Measurements from ENCODE around the gene SNN.

SNN gene

GRCh38 chr16:11691235-11691634 is 23.0 kb downstream of the SNN start:
- no peak overlapping the region; the same call in 1 of the 2 replicates for H3K4me2 ChIP-seq
- H2AFZ ChIP-seq (ENCODE audit: low read depth) = no peak overlapping the region
- peaks cover 71% of the 10 kb centered on the region for H3K79me2 ChIP-seq (ENCODE audit: insufficient read depth, low read depth)
- H3K4me1 ChIP-seq (ENCODE audit: low read depth, poor library complexity, severe bottlenecking) = peaks cover 85% of the 10 kb centered on the region
- H4K20me1 ChIP-seq (ENCODE audit: insufficient read depth) = no peaks in the 10 kb centered on the region
- no peak overlapping the region for H3K9ac ChIP-seq
- TF ChIP-seq CTCF (conservative IDR thresholded peaks at IDR 0.05; ENCODE audit: low read depth, low read length) = no peak
- H3K4me3 ChIP-seq (IDR thresholded peaks at IDR 0.05; ENCODE audit: insufficient read depth, low read depth, low read length) = no peak overlapping the region
- no peaks in the 10 kb centered on the region for H3K27me3 ChIP-seq (ENCODE audit: insufficient read depth, low read depth)
- peaks cover 28% of the 10 kb centered on the region; the same call in 1 of the 2 replicates for H3K36me3 ChIP-seq (ENCODE audit: insufficient read depth)
- H3K27ac ChIP-seq = no peak overlapping the region; the same call in 1 of the 2 replicates

GRCh38 chr16:11691771-11692170 is 23.5 kb downstream of the SNN start:
- Histone ChIP-seq H2AFZ (ENCODE audit: low read depth) (no peak overlapping the region), H3K4me1 (ENCODE audit: low read depth, poor library complexity, severe bottlenecking) (peaks cover 85% of the 10 kb centered on the region), H3K4me3 (IDR thresholded peaks at IDR 0.05; ENCODE audit: insufficient read depth, low read depth, low read length) (no peak overlapping the region), H3K4me2 (no peak overlapping the region), H3K27me3 (ENCODE audit: insufficient read depth, low read depth) (no peaks in the 10 kb centered on the region), H3K9ac (no peak overlapping the region), H3K79me2 (ENCODE audit: insufficient read depth, low read depth) (peaks cover 67% of the 10 kb centered on the region), H4K20me1 (ENCODE audit: insufficient read depth) (no peaks in the 10 kb centered on the region), H3K27ac (no peak overlapping the region), H3K36me3 (ENCODE audit: insufficient read depth) (peaks cover 22% of the 10 kb centered on the region; the same call in 1 of the 2 replicates)
- no peak for TF ChIP-seq CTCF (conservative IDR thresholded peaks at IDR 0.05; ENCODE audit: low read depth, low read length)

- H3K27me3 ChIP-seq (ENCODE audit: insufficient read depth, low read depth) = no peaks in the 10 kb centered on the region
- H3K4me3 ChIP-seq (IDR thresholded peaks at IDR 0.05; ENCODE audit: insufficient read depth, low read depth, low read length) = no peak overlapping the region
- H3K27ac ChIP-seq = no peak overlapping the region
- peaks cover 18% of the 10 kb centered on the region; the same call in 1 of the 2 replicates for H3K36me3 ChIP-seq (ENCODE audit: insufficient read depth)
- no peak overlapping the region for H2AFZ ChIP-seq (ENCODE audit: low read depth)
- peaks cover 85% of the 10 kb centered on the region for H3K4me1 ChIP-seq (ENCODE audit: low read depth, poor library complexity, severe bottlenecking)
- H3K9ac ChIP-seq = no peak overlapping the region
- TF ChIP-seq CTCF (conservative IDR thresholded peaks at IDR 0.05; ENCODE audit: low read depth, low read length) = no peak
- H3K4me2 ChIP-seq = no peak overlapping the region
- H3K79me2 ChIP-seq (ENCODE audit: insufficient read depth, low read depth) = peaks cover 63% of the 10 kb centered on the region
- H4K20me1 ChIP-seq (ENCODE audit: insufficient read depth) = no peaks in the 10 kb centered on the region
Measured at GRCh38 chr16:11692171-11692570, 23.9 kb downstream of the SNN start.

GRCh38 chr16:11692651-11693050 is 24.4 kb downstream of the SNN start:
- peaks cover 14% of the 10 kb centered on the region; the same call in 1 of the 2 replicates for H3K36me3 ChIP-seq (ENCODE audit: insufficient read depth)
- peaks cover 58% of the 10 kb centered on the region for H3K79me2 ChIP-seq (ENCODE audit: insufficient read depth, low read depth)
- no peak overlapping the region for H2AFZ ChIP-seq (ENCODE audit: low read depth)
- no peak overlapping the region for H3K4me3 ChIP-seq (IDR thresholded peaks at IDR 0.05; ENCODE audit: insufficient read depth, low read depth, low read length)
- no peak overlapping the region for H3K4me2 ChIP-seq
- no peaks in the 10 kb centered on the region for H3K27me3 ChIP-seq (ENCODE audit: insufficient read depth, low read depth)
- no peak overlapping the region for H3K27ac ChIP-seq
- H3K9ac ChIP-seq = no peak overlapping the region
- peaks cover 85% of the 10 kb centered on the region for H3K4me1 ChIP-seq (ENCODE audit: low read depth, poor library complexity, severe bottlenecking)
- no peaks in the 10 kb centered on the region for H4K20me1 ChIP-seq (ENCODE audit: insufficient read depth)
- TF ChIP-seq CTCF (conservative IDR thresholded peaks at IDR 0.05; ENCODE audit: low read depth, low read length) = no peak

Data from KMS-11 (cell line).